Gastroesophageal sphincter (tissue), 4 donors: ENCODE measurements around the gene ABO. TPM values are rescaled to one million over a fixed set of nuclear protein-coding genes. Genes with fewer than 3 reads are reported as not detected.
"Not testable (repeated sequence)": the region's sequence is repeated elsewhere in the genome, so short reads cannot be mapped to it uniquely, and the experiment has no call there.

Experiments used
- ATAC-seq: fragments of 150-250 bp; one replicate; pipeline ENCODE4 v1.9.1; 2016; ENCODE audit warnings: mild to moderate bottlenecking, moderate library complexity
- H3K27ac ChIP-seq, 4 donors: fragments of 200-600 bp; sonication (generic) in 3 of 4; 1 replicate in 3 of 4; 2 replicates in 1 of 4; pipeline ENCODE4 v1.5.1; 2016 to 2019
- H3K27me3 ChIP-seq: fragments of 200-600 bp; sonication (generic); one replicate; pipeline ENCODE4 v1.5.1; 2019
- H3K36me3 ChIP-seq, 2 donors: fragments of 200-600 bp; sonication (generic); one replicate each; pipeline ENCODE4 v1.5.1; 2019; ENCODE audit warnings: control low read depth in 1 of 2
- H3K4me1 ChIP-seq, 3 donors: fragments of 200-600 bp; sonication (generic); 1 replicate in 2 of 3; 2 replicates in 1 of 3; pipeline ENCODE4 v1.5.1; 2016 to 2019; ENCODE audit warnings: control low read depth in 2 of 3
- H3K4me3 ChIP-seq, 2 donors: fragments of 200-600 bp; sonication (generic); one replicate each; pipeline ENCODE4 v1.5.1; 2019; ENCODE audit warnings: mild to moderate bottlenecking in 1 of 2, moderate library complexity in 1 of 2
- H3K9me3 ChIP-seq, 3 donors: fragments of 200-600 bp; sonication (generic); one replicate each; pipeline ENCODE4 v1.5.1; 2017 to 2019; ENCODE audit warnings: control low read depth in 2 of 3
- CTCF ChIP-seq, 4 experiments: fragments of 200-600 bp in 2 of 4; fragments of 450-650 bp in 2 of 4; sonication (generic) in 1 of 4; IDR thresholded peaks; one replicate each; pipeline ENCODE4 v1.5.1; 2017 to 2019; ENCODE audit warnings: antibody characterized with exemption in 4 of 4, mild to moderate bottlenecking in 2 of 4, moderate library complexity in 2 of 4
- EP300 ChIP-seq: sonication (generic); formaldehyde crosslinking; IDR thresholded peaks from one replicate; pipeline ENCODE4 v1.6.1; 2017; ENCODE audit warnings: antibody characterized with exemption, mild to moderate bottlenecking
- POLR2A ChIP-seq, 2 donors: fragments of 450-650 bp; IDR thresholded peaks; one replicate each; pipeline ENCODE4 v1.6.1; 2017; ENCODE audit warnings: antibody characterized with exemption in 2 of 2, mild to moderate bottlenecking in 2 of 2, moderate library complexity in 1 of 2
- POLR2AphosphoS5 ChIP-seq: sonication (generic); formaldehyde crosslinking; IDR thresholded peaks from one replicate; pipeline ENCODE4 v1.6.1; 2017; ENCODE audit warnings: antibody characterized with exemption
- WGBS, 2 donors: methylation state at CpG; one replicate each; pipeline ENCODE4 v1.1.5; 2018; ENCODE audit warnings: low coverage in 1 of 2; 5-methylcytosine and 5-hydroxymethylcytosine counted together
- total RNA-seq, 4 donors: library from RNA; depleted of rRNA; stranded (reverse); fragments of >200 nt; gene quantifications; one replicate each; pipeline ENCODE4 v1.1.0, GENCODE V29; 2016

Gene ABO
- total RNA-seq, 4 donors from 2014 or later, result 0.47 to 10.0 (median 0.91) TPM

- H3K9me3 ChIP-seq, result no peaks in the 10 kb centered on the region
- H3K27me3 ChIP-seq, result peaks cover 57% of the 10 kb centered on the region
- H3K36me3 ChIP-seq, result no peaks in the 10 kb centered on the region
- H3K27ac ChIP-seq, result no peak overlapping the region
- no peaks in the 10 kb centered on the region for H3K4me1 ChIP-seq
- 80 to 90% methylated on average over 1 to 2 of the region's 11 CpGs for WGBS, 2 donors
- TF ChIP-seq EP300, result no peak
- TF ChIP-seq CTCF (IDR thresholded peaks at IDR 0.05), result no peak
- TF ChIP-seq POLR2AphosphoS5, result no peak
- no peak for TF ChIP-seq POLR2A (IDR thresholded peaks at IDR 0.05)
- H3K4me3 ChIP-seq, result no peak overlapping the region
- no peak for ATAC-seq
These were observed 47.6 kb downstream of the ABO start for GRCh38 chr9:133227242-133227860.

- no peak for ATAC-seq
- WGBS, 2 donors, result 60 to 100% methylated on average over 1 to 2 of the region's 25 CpGs
- H3K9me3 ChIP-seq, result no peaks in the 10 kb centered on the region
- no peak overlapping the region for H3K4me3 ChIP-seq
- H3K4me1 ChIP-seq, result no peaks in the 10 kb centered on the region
- no peak overlapping the region for H3K27ac ChIP-seq
- H3K27me3 ChIP-seq, result peaks cover 65% of the 10 kb centered on the region
- no peaks in the 10 kb centered on the region for H3K36me3 ChIP-seq
- TF ChIP-seq EP300 (no peak), POLR2AphosphoS5 (no peak), CTCF (IDR thresholded peaks at IDR 0.05) (no peak)
These were observed 48.5 kb downstream of the ABO start for GRCh38 chr9:133226219-133227171.

GRCh38 chr9:133225171-133226011 lies 49.6 kb downstream of the ABO start:
- no peak for ATAC-seq
- 39 to 58% methylated on average over 4 to 10 of the region's 38 CpGs for WGBS, 2 donors
- Histone ChIP-seq H3K4me1 (no peaks in the 10 kb centered on the region), H3K4me3 (no peak overlapping the region), H3K27ac (no peak overlapping the region), H3K36me3 (no peaks in the 10 kb centered on the region), H3K9me3 (no peaks in the 10 kb centered on the region), H3K27me3 (peaks cover 71% of the 10 kb centered on the region)
- TF ChIP-seq POLR2AphosphoS5 (no peak), EP300 (no peak), CTCF (IDR thresholded peaks at IDR 0.05) (no peak), POLR2A (IDR thresholded peaks at IDR 0.05) (no peak)

- no peak overlapping the region for H3K27ac ChIP-seq
- peaks cover 76% of the 10 kb centered on the region for H3K27me3 ChIP-seq
- no peaks in the 10 kb centered on the region for H3K4me1 ChIP-seq
- TF ChIP-seq POLR2A (IDR thresholded peaks at IDR 0.05), result no peak
- TF ChIP-seq EP300, result no peak
- no peak for TF ChIP-seq POLR2AphosphoS5
- TF ChIP-seq CTCF (IDR thresholded peaks at IDR 0.05), result no peak
- ATAC-seq, result no peak
- no peaks in the 10 kb centered on the region for H3K36me3 ChIP-seq
- WGBS, 2 donors, result 91% methylated on average over 7 of the region's 12 CpGs; no CpG with 5 or more reads in 1 of the 2 donors
- H3K9me3 ChIP-seq, result no peaks in the 10 kb centered on the region
- H3K4me3 ChIP-seq, result no peak overlapping the region
These were observed 50.2 kb downstream of the ABO start for GRCh38 chr9:133224762-133225161.

- peaks cover 84% of the 10 kb centered on the region for H3K27me3 ChIP-seq
- ATAC-seq, result peak; percentile 53
- 20 to 28% methylated on average over 1 to 9 of the region's 13 CpGs for WGBS, 2 donors
These were observed 51.7 kb downstream of the ABO start for GRCh38 chr9:133223159-133223756.

GRCh38 chr9:133221994-133222393 lies 53.0 kb downstream of the ABO start:
- not testable (repeated sequence) for H3K9me3 ChIP-seq, H3K36me3 ChIP-seq, H3K27ac ChIP-seq, H3K4me1 ChIP-seq, H3K4me3 ChIP-seq, ATAC-seq
- no CpG with 5 or more reads among the region's 12 CpGs for WGBS, 2 donors
- peaks cover 83% of the 10 kb centered on the region for H3K27me3 ChIP-seq

More at GRCh38 chr9:133223159-133223756, 51.7 kb downstream of the ABO start:
- not testable (repeated sequence) for H3K9me3 ChIP-seq, H3K4me1 ChIP-seq, H3K36me3 ChIP-seq, H3K4me3 ChIP-seq, H3K27ac ChIP-seq
